Keratinocyte (primary cell): Measurements from ENCODE around the gene TMEM270.

Experiments
- CTCF ChIP-seq, 3 experiments: IDR thresholded peaks in 1 of 3; conservative IDR thresholded peaks in 1 of 3; optimal IDR thresholded peaks in 1 of 3; 2 replicates in 2 of 3; 3 replicates in 1 of 3; pipeline versions ENCODE3 to v1.5.1; 2011; ENCODE audit warnings: low read length in 3 of 3, mild to moderate bottlenecking in 3 of 3, moderate library complexity in 2 of 3, control low read depth in 1 of 3, inconsistent platforms in 1 of 3; ENCODE audit not compliant: insufficient read depth in 2 of 3; ENCODE audit errors: extremely low read depth in 1 of 3
- EZH2 ChIP-seq: IDR thresholded peaks from one replicate; pipeline ENCODE4 v1.6.1; 2012; ENCODE audit warnings: inconsistent platforms, mild to moderate bottlenecking, low read length, moderate library complexity

GRCh38 chr7:73844131-73844547 is 16.8 kb upstream of the TMEM270 start:
- no peak for TF ChIP-seq CTCF (optimal IDR thresholded peaks at IDR 0.05 in 1 of 3, IDR thresholded peaks at IDR 0.05 in 1 of 3, conservative IDR thresholded peaks at IDR 0.05 in 1 of 3; ENCODE audit: extremely low read depth in 1 of 3, insufficient read depth in 2 of 3, low read length in 3 of 3)
- TF ChIP-seq EZH2: no peak
